Urothelium cell line (cell line): ENCODE measurements around the gene STK35.
"Not testable (repeated sequence)": the region's sequence is repeated elsewhere in the genome, so short reads cannot be mapped to it uniquely, and the experiment has no call there.

Experiments used
- DNase-seq: peaks from one replicate; pipeline ENCODE4 v3.0.0; 2011; ENCODE audit warnings: low spot score, mixed read lengths
- FAIRE-seq: peaks from 2 replicates; lab custom pipeline; 2011; peaks lifted over from hg19 to GRCh38; lab: Jason Lieb, UNC

Gene STK35

GRCh38 chr20:2156224-2156623, 54.6 kb downstream of the STK35 start:
- DNase-seq (no peak), FAIRE-seq (no peak)

GRCh38 chr20:2156666-2157624, 55.3 kb downstream of the STK35 start:
- FAIRE-seq (no peak), DNase-seq (no peak)

DNA sequence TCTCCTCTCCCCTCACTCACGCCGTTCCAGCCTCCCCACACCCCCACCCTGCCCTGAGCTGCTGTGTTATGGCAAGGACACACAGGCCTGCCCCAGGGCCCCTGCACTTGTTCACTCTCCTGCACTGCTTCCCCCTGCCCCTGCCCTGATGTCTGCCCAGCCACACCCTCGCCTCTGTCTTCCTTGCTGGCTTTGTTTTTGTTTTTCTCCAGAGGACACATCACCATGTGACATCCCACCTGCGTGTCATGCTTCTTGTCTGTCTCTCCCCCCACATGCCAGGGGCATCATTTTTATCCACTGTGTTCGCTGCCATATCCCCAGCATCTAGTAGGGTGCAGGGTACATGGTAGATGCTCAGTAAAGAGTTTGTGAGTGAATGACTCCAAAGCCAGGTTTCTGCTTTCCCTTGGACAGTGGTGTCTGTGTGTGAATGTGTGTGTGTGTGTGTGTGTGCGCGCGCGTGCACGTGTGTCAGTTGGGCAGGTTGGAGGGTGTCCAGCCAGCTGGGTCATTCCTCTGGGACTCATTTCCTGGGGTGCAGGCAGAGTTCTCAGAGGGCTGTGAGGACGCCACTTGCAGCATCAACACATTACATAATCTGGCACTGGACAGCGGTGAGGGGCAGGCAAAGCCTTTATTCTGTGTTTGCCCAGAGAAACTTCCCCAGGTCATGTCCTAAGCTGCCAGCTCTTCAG, 60.6 kb downstream of the STK35 start:
- FAIRE-seq, result no peak
- no peak for DNase-seq

DNA sequence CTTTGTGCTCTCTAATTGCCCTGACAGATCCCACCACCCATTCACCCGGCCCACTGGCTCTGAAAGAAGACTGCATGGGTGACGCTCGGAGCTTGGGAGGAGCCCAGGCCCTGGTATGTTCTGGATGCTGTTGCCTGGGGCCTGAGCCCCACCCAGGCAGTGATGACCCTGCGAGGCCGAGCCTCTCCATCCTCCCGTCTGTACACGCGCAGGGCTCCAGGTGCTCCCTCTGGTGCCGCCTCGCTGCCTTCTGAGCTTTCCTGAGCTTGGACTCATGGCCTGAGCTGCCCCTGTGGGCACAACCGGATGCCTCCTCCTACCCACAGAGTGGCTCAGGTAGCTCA, 61.2 kb downstream of the STK35 start:
- FAIRE-seq, result no peak
- no peak for DNase-seq

DNA sequence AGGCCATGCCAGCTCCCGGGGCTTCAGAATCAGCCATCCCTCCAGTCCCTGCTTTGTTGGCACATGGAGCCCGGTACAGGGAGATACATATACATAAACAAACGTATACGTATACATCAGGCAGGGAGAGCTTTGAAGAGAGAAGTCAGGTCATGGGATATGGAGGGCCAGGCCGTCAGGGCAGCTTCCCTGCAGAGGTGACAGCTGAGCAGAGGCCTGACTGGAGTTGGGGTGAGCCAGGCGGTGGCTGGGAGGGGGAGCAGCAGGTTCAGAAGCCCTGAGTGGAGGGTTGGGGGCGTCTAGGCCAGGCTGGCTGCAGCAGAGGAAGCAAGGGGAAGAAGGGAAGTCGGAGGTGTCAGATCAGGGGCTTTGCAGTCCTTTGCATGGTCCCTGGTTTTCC, 61.7 kb downstream of the STK35 start:
- FAIRE-seq (no peak), DNase-seq (no peak)

DNA sequence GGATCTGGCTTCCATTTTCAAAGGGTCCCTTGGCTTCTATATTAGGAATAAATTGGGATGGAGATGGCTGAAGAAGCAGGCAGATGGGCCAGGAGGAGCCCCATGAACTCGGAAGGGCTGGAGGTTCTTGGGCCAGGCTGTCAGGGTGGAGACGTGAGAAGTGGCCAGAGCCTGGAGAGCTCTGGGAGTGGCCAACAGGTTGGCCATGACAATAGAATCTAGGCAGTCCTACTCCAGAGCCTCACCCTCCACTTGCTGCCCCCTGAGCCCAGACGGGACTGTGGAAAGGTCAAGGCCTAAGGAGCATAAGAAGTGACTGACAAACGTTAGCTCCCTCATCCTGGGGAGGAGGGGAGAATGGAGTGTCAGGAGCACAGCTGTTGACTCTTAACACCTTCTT, 62.1 kb downstream of the STK35 start:
- FAIRE-seq (no peak), DNase-seq (no peak)

GRCh38 chr20:2164421-2164820, 62.8 kb downstream of the STK35 start:
- DNase-seq (no peak), FAIRE-seq (no peak)

GRCh38 chr20:2164966-2165365, 63.3 kb downstream of the STK35 start:
- DNase-seq (no peak), FAIRE-seq (no peak)

DNA sequence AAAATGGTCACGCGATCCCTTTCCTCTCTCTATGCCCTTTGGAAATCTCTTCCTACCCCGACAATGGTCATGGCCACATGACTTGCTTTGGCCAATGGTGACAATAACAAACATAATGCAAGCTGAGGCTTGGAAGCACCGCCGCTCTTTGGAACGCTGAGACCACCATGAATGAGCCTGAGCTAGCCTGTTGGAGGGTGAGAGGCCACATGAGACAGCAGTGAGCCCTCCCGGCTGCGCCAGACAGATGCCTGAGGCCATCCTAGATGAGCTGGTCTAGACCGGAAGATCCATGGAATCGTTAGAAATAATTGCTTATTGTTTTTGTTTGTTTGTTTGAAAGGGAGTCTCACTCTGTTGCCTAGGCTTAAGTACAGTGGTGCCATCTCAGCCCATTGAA, 64.2 kb downstream of the STK35 start:
- DNase-seq (no peak), FAIRE-seq (no peak)

DNA sequence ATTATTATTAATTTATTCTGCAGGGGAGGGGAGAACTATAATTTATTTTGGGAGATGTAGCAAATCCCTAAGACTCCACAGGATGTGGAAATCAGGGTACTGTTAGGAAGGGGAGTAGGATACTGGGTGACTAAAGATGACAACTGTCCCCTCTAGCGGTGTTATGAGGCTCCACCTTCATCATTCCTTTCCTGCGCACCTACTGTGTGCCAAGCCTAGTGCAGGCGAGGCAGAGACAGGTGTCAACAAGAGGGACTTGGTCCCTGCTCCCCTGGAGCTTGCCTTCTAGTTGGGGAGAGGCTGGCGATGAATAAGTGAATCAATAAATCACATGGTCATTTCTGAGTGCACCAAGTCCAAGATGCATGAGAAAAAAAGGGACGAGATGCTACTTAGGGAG, 65.5 kb downstream of the STK35 start:
- FAIRE-seq (no peak), DNase-seq (no peak)

- no peak for FAIRE-seq
- no peak for DNase-seq
Measured at GRCh38 chr20:2168946-2169345, 67.3 kb downstream of the STK35 start.

DNA sequence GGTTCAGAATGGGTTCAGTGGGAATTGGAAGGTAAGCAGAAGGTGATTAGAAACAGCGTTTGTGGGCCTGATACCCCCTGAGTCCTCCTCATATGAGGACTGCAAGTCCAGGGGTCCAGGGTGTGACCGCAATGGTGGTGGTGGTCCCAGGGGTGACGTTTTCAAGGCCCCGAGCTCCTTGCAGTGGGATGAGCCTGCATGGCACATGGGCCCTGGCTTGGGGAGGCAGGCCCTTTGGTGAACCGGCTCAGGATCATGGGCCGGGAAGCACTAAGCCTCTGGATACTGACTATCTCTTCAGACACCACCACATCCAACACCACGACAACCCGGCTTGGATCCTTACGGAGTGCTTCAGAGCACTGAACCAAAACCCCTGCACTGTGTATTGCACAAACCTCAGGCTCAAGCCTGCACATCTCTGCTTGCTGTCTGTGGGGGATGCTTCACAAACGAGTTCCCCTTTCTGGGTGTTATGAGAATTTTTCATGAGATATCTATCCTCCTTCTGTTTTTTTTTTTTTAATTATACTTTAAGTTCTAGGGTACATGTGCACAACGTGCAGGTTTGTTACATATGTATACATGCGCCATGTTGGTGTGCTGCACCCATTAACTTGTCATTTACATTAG, 67.9 kb downstream of the STK35 start:
- no peak for DNase-seq
- no peak for FAIRE-seq

DNA sequence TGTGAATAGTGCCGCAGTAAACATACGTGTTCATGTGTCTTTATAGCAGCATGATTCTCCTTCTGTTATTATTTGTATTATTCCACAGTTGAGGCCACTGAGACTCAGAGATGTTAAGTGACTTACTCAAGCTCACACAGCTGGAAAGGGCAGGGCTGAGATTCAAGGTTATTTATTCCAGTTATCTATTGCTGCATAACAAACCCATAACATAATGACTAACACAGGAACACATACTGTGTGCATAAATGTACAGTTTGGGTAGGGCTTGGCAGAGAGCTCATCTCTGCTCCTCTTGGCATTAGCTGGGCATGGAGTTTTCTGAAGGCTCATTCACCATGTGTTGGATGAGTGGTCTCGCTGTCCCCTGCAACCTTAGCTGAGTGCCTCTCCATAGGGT, 68.8 kb downstream of the STK35 start:
- no peak for FAIRE-seq

GRCh38 chr20:2171266-2171790, 69.7 kb downstream of the STK35 start:
- no peak for DNase-seq

More for the DNA sequence above, 68.8 kb downstream of the STK35 start:
- DNase-seq, result no peak

GRCh38 chr20:2171840-2172239, 70.2 kb downstream of the STK35 start:
- not testable (repeated sequence) for FAIRE-seq, DNase-seq

More at GRCh38 chr20:2171266-2171790, 69.7 kb downstream of the STK35 start:
- FAIRE-seq, result no peak

DNA sequence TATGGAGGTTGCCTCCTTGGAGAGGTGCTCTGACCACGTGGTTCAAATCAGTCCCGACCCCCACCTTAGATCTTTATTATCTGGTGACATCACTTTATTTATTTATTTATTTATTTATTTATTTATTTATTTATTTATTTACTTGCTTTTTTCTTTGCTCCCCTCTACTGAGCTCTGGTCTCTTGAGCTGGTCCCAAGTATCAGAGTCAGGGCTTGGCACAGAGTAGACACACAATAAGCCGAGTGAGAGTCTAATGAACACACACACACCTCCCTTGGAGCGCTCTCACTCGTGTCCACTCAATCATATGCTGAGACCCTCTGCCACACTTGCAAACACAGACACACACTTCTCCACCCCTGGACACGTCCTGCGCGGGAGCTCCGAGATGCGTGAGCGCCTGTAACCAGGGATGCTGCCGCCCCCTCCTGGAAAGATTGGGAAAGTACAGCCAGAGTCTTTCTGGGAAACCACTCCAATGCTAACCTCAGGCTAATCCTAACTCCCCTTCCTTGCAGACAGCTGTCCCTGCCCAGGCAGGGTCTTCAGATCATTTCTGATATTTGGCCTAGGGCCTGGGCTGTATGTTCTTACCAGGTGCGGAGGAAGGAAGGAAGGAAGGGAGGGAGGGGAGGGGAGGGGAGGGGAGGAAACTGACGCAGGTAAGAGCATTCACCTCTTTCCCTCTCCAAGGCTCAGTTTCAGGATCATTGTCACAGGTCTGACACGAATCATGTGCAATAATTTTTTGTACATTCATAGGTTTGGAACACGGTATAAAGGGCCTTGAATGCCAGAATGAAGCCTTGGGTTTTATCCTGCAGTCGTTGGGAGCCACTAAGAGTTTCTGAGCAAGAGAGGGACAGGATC, 70.9 kb downstream of the STK35 start:
- no peak for FAIRE-seq
- DNase-seq, result peak; percentile 77

- no peak for FAIRE-seq
- DNase-seq, result no peak
Measured at GRCh38 chr20:2173186-2173585, 71.6 kb downstream of the STK35 start.

GRCh38 chr20:2174067-2174466, 72.4 kb downstream of the STK35 start:
- no peak for DNase-seq
- FAIRE-seq, result no peak

- FAIRE-seq (no peak), DNase-seq (no peak)
Measured at GRCh38 chr20:2176946-2177345, 75.3 kb downstream of the STK35 start.
